Posterior vena cava (tissue), 2 donors: ENCODE measurements around the gene CLMP. TPM values are rescaled to one million over a fixed set of nuclear protein-coding genes. Genes with fewer than 3 reads are reported as not detected.

Experiments used
- DNase-seq: peaks from one replicate; pipeline ENCODE4 v3.0.0-alpha.2; 2020; ENCODE audit warnings: low spot score
- intact Hi-C, 2 donors: fragments of 100-400 bp; cut with DNase I; formaldehyde crosslinking; loops; one replicate each; pipeline versions ENCODE4 v1.14.1 to v1.14.2; 2022 to 2023
- total RNA-seq, 2 donors: library from RNA; stranded (reverse); fragmentation: NEBNext Ultra II Directional; extraction: Animal tissue kit (Norgen Biotek cat#: 25700); gene quantifications; one replicate each; pipeline ENCODE4 v1.2.1, GENCODE V29; 2021
- donor health status: DM: yes; HTN: yes; CAD: no.
- donor health status: DM: yes; HTN: yes; CAD: no.

The CLMP gene
- total RNA-seq, 2 donors from 2014 or later, result 24.6 to 28.3 TPM

GRCh38 chr11:123196060-123196714, 1.1 kb upstream of the CLMP start:
- intact Hi-C loops, result no loop called here

DNA sequence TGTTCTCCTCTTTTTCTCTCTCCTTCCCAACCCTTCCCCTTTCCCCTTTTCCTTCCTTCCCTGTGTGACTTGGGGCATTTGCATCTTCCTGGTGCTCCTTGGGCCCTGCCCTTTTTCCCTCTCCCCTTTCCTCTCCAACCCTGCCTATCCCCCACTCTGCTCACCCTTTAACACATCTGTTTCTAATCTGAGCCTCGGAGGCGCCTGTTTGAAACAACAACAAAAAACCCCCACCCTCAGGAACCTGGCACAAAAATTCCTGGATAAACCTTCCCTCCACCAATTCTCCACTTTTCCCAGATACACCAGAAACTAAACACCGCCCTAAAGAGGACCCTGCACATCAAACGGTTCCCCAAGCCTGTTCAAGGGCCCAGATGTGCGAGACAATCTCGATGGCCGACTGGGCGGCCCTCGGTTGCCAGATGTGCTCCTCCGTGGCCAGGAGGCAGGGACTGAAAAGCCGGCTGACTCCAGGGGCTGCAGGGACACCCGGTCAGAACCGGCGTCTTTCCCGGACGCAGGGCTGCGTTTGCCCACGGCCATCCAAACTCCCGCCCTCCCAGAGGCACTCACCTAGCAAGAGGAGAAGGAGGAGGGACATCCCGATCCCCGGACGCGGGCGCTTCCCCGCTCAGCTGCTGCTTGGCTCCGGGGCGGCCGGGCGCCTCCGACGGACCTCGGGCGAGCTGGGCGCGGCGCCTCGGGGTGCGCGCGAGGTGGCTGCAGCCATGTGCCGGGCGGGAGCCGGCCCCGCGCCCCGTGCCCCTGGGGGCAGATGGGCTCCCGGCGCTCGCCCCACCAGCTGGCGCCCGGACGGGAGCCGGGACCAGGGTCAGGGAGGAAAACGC, 486 bp downstream of the CLMP start:
- DNase-seq, result no peak
- intact Hi-C loops, result no loop called here

More at GRCh38 chr11:123196060-123196714, 1.1 kb upstream of the CLMP start:
- DNase-seq, result no peak

DNA sequence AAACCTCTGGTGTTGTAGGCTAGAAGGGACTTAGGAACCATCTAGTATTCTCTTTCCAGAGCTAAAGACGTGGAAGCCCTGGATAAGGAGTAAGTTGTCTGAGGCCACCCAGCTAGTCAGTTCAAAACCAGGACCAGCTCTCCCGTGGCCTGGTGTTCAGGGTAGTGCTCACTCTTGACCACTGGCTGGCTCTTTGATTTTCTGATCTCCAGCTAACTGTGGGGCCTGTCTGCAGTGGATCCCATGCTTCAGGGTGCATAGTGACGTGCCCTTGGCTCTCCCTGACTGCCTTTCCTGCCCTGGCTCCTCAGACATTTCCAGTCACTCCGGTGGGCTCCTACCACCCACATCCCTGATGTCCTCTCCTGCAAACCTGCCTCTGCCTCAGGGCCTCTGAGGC, 1.3 kb downstream of the CLMP start:
- no peak for DNase-seq
- intact Hi-C loops, result no loop called here

- intact Hi-C loops, result no loop called here
- DNase-seq, result no peak
These were observed 3.1 kb downstream of the CLMP start for GRCh38 chr11:123191939-123192338.

DNA sequence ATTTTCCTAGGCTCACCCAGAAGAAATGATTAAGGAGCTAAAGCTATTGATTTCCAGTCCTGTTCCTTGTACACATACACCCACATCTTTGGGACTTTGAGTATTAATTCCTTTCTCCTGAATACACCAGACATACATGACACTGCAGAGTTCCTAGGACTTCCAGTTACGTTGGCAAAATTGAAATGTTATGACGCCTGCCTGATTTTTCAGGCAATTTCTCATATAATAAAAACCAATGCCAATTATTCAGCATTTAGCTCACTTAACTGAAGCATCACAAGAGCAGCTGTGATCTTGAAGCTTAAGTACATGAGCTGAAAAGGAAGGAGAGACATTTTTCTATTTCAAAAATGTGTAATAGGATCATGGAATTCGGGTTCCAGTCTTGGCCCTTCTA, 4.5 kb downstream of the CLMP start:
- no peak for DNase-seq
- intact Hi-C loops, result no loop called here

DNA sequence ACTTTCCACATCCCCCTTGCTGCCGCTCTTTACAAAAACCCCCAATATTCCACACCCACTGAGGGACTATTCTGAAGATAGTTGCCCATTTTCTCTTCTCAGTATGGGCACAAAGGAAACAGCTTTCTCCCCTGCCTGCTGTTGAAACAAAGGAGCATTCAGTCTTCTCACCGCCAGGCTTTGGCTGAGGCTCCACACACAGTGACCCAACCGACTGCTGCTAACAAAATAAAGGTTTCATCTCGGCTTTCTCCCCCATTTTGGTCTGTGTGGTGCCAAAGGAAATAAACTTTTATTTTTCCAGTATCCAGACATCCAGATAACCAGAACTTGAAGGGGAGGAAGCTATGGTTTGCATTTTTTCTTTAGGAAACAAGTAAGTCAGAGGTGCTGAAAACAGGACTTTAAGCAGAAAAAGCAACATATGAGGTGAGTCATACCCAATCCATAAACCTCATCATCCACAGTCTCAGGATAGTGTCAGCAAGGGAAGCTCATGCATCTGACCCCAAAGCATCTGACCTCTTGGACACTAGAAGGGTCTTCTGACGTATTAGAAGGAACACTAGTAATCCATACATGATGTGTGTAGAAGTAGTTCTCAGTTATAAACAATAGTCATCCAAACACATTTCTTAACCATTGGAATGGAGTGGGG, 6.4 kb downstream of the CLMP start:
- no peak for DNase-seq
- intact Hi-C loops, result no loop called here

- intact Hi-C loops, result no loop called here
- DNase-seq, result no peak
These were observed 7.2 kb downstream of the CLMP start for GRCh38 chr11:123187665-123188507.

DNA sequence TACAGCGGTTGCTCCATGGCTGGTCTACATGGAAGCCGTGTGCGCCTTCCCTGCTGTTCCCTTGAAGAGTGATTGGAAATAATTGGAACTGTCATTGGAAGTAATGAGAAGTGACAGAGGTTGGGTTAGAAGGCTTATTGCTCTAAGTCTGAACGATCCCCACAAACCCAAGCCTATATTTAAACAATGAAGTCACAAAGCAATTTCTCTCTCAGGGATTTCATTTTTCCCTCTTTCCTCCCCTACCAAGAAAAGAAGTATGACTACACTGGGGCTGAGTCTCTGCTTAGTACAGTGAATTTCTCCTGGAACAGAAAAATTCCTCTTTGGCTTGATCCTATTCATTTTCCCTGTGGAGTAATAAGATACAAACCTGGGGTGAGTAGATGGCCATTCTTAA, 7.8 kb downstream of the CLMP start:
- intact Hi-C loops, result no loop called here

DNA sequence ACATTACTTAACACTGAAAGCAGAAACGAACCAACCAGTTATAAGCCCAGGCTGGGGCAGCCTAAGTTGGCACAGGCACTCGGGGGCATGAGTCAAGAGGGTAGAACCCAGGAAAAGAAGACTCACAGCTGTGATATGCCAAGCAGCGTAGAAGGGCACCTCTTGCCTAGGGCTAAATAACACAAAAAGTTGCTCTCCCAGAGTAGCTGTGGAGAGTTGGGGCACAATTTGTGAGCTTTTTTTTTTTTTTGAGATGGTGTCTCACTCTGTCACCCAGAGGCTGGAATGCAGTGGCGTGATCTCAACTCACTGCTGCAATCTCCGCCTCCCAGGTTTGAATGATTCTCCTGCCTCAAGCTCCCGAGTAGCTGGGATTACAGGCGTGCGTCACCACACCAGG, 8.8 kb downstream of the CLMP start:
- DNase-seq, result no peak

More for the DNA sequence above, 7.8 kb downstream of the CLMP start:
- no peak for DNase-seq

GRCh38 chr11:123185326-123185725, 9.7 kb downstream of the CLMP start:
- no peak for DNase-seq
- intact Hi-C loops, result no loop called here

More for the DNA sequence above, 8.8 kb downstream of the CLMP start:
- intact Hi-C loops, result no loop called here

- no peak for DNase-seq
- intact Hi-C loops, result no loop called here
These were observed 10.5 kb downstream of the CLMP start for GRCh38 chr11:123184531-123184930.

GRCh38 chr11:123183391-123184099, 11.5 kb downstream of the CLMP start:
- no peak for DNase-seq
- intact Hi-C loops, result no loop called here

DNA sequence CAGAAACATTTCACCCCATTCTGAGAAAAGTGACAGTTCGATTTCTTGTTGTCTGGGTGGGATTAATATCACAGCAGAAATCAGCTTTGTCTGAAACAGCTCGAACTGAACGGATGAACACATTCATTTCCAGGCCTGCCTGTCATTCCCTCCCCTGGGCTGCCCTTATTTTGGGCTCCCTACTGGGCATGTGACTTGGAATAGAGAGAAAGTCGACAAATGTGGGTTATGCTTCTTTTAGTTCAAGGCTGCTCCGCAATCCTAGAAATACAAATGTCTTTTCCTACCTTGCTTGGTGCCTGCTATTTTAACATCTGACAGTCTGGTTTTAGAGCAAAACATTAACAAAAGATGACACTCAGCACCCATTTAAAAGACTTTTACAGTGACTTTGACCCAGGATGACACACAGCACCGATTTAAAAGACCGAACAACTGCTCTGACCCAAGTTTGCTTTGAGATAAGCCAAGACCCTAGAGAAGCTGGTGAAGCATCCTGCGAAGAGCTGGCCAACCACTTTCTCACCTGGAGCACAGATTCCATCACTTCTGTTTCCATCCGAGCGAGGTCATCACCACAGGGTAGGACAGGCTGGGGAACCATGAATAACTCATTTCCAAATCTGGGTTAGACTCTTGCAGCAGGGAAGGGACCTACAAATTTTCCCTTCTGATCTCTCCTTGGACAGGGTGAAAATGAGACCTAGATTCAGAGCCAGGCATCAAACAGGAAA, 13.1 kb downstream of the CLMP start:
- no peak for DNase-seq
- intact Hi-C loops, result no loop called here

- intact Hi-C loops, result no loop called here
- no peak for DNase-seq
These were observed 14.0 kb downstream of the CLMP start for GRCh38 chr11:123181075-123181474.

DNA sequence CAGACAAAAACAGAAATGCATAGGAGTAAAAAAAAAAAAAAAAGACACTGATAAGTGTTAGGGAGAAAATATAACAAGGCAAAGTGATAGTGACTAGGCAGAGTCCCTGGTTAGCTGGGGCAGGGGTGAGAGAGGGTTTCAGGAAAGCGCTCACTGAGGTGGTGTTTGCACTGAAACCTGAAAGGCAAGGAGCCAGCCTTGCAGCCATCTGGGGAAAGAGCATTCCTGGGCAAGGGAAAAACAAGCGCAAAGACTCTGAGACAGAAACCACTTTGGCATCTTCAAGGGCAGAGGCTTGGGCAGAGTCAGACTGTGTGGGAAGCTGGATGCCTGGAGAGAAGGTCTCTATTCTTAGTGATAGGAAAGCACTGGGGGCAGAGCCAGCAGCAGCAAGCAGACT, 14.5 kb downstream of the CLMP start:
- intact Hi-C loops, result no loop called here
- no peak for DNase-seq

DNA sequence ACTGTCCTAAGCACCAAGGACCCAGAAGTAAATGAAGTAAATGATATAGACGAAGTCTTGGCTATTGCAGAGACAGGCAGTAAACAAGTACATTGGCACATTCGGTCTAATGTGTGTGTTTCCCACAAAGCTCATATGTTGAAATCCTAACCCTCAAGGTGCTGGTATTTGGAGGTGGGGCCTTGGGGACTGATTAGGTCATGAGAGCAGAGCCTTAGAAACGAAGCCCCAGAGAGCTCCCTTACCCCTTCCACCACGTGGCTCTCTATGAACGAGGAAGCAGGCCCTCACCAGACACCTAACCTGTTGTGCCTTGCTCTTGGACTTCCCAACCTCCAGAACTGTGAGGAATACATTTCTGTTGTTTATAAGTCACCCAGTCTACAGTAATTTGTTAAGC, 14.9 kb downstream of the CLMP start:
- intact Hi-C loops, result no loop called here
- DNase-seq, result no peak

- intact Hi-C loops, result no loop called here
These were observed 15.5 kb downstream of the CLMP start for GRCh38 chr11:123179586-123179985.

DNA sequence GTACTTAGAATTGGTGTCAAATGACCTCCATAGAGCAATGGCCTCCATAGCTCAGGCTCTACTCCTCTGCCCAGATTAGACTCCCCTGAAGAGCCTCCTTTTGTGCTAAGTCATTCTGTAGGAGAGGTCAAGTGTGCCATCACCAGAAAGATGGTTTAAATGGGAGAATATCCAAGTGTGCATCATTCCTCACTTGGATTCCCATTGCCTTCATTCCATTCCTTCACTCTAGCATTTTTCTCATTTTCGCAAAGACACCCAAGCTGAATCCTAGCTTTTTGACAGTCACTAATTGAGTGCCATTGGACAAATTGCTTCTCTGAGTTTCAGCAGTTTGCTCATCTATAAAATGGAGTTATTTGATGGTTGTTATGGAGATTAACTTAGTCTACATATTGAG, 16.9 kb downstream of the CLMP start:
- intact Hi-C loops, result no loop called here

More at GRCh38 chr11:123179586-123179985, 15.5 kb downstream of the CLMP start:
- no peak for DNase-seq

More for the DNA sequence above, 16.9 kb downstream of the CLMP start:
- DNase-seq, result no peak
